Measurements from ENCODE around the gene FGD2.

Gene FGD2

DNA sequence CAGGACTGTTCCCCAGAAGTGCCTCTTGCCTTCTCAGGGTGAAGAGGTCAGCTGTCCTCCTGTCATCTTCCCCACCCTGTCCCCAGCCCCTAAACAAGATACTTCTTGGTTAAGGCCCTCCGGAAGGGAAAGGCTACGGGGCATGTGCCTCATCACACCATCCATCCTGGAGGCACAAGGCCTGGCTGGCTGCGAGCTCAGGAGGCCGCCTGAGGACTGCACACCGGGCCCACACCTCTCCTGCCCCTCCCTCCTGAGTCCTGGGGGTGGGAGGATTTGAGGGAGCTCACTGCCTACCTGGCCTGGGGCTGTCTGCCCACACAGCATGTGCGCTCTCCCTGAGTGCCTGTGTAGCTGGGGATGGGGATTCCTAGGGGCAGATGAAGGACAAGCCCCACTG is 41.1 kb upstream of the FGD2 start:
- peak; percentile 11 for ATAC-seq
- TF ChIP-seq ZNF8 (CRISPR knock-in tag; IDR thresholded peaks at IDR 0.05) = no peak
- TF ChIP-seq CSDC2 (CRISPR knock-in tag; IDR thresholded peaks at IDR 0.05) = no peak
- TF ChIP-seq, protein P1, sequence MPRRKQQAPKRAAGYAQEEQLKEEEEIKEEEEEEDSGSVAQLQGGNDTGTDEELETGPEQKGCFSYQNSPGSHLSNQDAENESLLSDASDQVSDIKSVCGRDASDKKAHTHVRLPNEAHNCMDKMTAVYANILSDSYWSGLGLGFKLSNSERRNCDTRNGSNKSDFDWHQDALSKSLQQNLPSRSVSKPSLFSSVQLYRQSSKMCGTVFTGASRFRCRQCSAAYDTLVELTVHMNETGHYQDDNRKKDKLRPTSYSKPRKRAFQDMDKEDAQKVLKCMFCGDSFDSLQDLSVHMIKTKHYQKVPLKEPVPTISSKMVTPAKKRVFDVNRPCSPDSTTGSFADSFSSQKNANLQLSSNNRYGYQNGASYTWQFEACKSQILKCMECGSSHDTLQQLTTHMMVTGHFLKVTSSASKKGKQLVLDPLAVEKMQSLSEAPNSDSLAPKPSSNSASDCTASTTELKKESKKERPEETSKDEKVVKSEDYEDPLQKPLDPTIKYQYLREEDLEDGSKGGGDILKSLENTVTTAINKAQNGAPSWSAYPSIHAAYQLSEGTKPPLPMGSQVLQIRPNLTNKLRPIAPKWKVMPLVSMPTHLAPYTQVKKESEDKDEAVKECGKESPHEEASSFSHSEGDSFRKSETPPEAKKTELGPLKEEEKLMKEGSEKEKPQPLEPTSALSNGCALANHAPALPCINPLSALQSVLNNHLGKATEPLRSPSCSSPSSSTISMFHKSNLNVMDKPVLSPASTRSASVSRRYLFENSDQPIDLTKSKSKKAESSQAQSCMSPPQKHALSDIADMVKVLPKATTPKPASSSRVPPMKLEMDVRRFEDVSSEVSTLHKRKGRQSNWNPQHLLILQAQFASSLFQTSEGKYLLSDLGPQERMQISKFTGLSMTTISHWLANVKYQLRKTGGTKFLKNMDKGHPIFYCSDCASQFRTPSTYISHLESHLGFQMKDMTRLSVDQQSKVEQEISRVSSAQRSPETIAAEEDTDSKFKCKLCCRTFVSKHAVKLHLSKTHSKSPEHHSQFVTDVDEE (CRISPR knock-in tag; IDR thresholded peaks at IDR 0.05) = no peak
- TF ChIP-seq ZFP3 (CRISPR knock-in tag; IDR thresholded peaks at IDR 0.05) = no peak
- no peak for TF ChIP-seq RARB (CRISPR knock-in tag; IDR thresholded peaks at IDR 0.05)
- TF ChIP-seq, protein P2, sequence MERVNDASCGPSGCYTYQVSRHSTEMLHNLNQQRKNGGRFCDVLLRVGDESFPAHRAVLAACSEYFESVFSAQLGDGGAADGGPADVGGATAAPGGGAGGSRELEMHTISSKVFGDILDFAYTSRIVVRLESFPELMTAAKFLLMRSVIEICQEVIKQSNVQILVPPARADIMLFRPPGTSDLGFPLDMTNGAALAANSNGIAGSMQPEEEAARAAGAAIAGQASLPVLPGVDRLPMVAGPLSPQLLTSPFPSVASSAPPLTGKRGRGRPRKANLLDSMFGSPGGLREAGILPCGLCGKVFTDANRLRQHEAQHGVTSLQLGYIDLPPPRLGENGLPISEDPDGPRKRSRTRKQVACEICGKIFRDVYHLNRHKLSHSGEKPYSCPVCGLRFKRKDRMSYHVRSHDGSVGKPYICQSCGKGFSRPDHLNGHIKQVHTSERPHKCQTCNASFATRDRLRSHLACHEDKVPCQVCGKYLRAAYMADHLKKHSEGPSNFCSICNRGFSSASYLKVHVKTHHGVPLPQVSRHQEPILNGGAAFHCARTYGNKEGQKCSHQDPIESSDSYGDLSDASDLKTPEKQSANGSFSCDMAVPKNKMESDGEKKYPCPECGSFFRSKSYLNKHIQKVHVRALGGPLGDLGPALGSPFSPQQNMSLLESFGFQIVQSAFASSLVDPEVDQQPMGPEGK (CRISPR knock-in tag; IDR thresholded peaks at IDR 0.05; ENCODE audit: borderline replicate concordance) = no peak

- no peak for TF ChIP-seq BACH2 (CRISPR knock-in tag; IDR thresholded peaks at IDR 0.05; ENCODE audit: borderline replicate concordance)
- TF ChIP-seq ZFP30 (CRISPR knock-in tag; IDR thresholded peaks at IDR 0.05) = no peak
- no peak for TF ChIP-seq ZC3H10 (CRISPR knock-in tag; IDR thresholded peaks at IDR 0.05)
- no peak for TF ChIP-seq ZFP3 (CRISPR knock-in tag; IDR thresholded peaks at IDR 0.05)
- TF ChIP-seq CSDC2 (CRISPR knock-in tag; IDR thresholded peaks at IDR 0.05) = no peak
- no peak for TF ChIP-seq ESRRG (CRISPR knock-in tag; IDR thresholded peaks at IDR 0.05)
- TF ChIP-seq, protein P2 (CRISPR knock-in tag; IDR thresholded peaks at IDR 0.05; ENCODE audit: borderline replicate concordance) = no peak
- TF ChIP-seq RARB (CRISPR knock-in tag; IDR thresholded peaks at IDR 0.05) = no peak
- TF ChIP-seq, protein P3, sequence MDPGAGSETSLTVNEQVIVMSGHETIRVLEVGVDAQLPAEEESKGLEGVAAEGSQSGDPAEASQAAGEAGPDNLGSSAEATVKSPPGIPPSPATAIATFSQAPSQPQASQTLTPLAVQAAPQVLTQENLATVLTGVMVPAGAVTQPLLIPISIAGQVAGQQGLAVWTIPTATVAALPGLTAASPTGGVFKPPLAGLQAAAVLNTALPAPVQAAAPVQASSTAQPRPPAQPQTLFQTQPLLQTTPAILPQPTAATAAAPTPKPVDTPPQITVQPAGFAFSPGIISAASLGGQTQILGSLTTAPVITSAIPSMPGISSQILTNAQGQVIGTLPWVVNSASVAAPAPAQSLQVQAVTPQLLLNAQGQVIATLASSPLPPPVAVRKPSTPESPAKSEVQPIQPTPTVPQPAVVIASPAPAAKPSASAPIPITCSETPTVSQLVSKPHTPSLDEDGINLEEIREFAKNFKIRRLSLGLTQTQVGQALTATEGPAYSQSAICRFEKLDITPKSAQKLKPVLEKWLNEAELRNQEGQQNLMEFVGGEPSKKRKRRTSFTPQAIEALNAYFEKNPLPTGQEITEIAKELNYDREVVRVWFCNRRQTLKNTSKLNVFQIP (CRISPR knock-in tag; IDR thresholded peaks at IDR 0.05; ENCODE audit: borderline replicate concordance, low read depth) = no peak
- TF ChIP-seq, protein P1 (CRISPR knock-in tag; IDR thresholded peaks at IDR 0.05) = no peak
- no peak for TF ChIP-seq ISL1 (CRISPR knock-in tag; IDR thresholded peaks at IDR 0.05)
- TF ChIP-seq TCF4 (CRISPR knock-in tag; IDR thresholded peaks at IDR 0.05; ENCODE audit: borderline replicate concordance) = no peak
- no peak for ATAC-seq
Measured at GRCh38 chr6:36964908-36965307, 40.5 kb upstream of the FGD2 start.

DNA sequence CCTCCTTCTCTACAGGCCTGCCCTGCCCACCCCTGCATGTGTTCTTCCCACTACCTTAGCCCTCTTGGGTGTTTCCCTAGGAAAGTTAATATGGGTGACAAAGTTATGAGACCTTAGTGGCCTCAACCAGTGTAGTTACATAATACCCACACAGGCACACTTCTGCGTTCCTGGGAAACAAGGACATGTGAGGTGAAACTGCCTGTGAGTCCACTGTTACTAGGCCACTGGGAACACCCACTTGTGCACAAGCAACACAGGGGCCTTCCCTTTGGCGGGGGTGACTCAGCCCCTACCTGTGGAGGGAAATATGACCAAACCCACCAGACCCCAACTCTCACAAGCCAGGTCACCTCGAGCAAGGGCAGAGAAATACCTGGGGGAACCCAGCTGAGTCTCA is 38.2 kb upstream of the FGD2 start:
- no peak for ATAC-seq
- TF ChIP-seq ESRRG (CRISPR knock-in tag; IDR thresholded peaks at IDR 0.05) (no peak), OSR1 (CRISPR knock-in tag; IDR thresholded peaks at IDR 0.05) (no peak), ARNTL (CRISPR knock-in tag; IDR thresholded peaks at IDR 0.05; ENCODE audit: borderline replicate concordance, low read depth) (no peak), CSRNP3 (CRISPR knock-in tag; IDR thresholded peaks at IDR 0.05) (no peak)
- TF ChIP-seq, protein P1 (CRISPR knock-in tag; IDR thresholded peaks at IDR 0.05) = no peak
